Raji (cell line): ENCODE data around the gene FUOM.

Source experiments
- POLR2A ChIP-seq: IDR thresholded peaks from 2 replicates; pipeline ENCODE4 v1.6.1; 2011; ENCODE audit warnings: low read depth, low read length, control low read depth; ENCODE audit not compliant: insufficient read depth

The FUOM gene

GRCh38 chr10:133362846-133363245 is 5.0 kb upstream of the FUOM start:
- TF ChIP-seq POLR2A = no peak

GRCh38 chr10:133361773-133362441 is 4.1 kb upstream of the FUOM start:
- TF ChIP-seq POLR2A = no peak

- TF ChIP-seq POLR2A = no peak
Observed at GRCh38 chr10:133361227-133361626, 3.4 kb upstream of the FUOM start.

- TF ChIP-seq POLR2A = no peak
Observed at GRCh38 chr10:133359972-133360610, 2.3 kb upstream of the FUOM start.

GRCh38 chr10:133359554-133359971 is 1.7 kb upstream of the FUOM start:
- TF ChIP-seq POLR2A = no peak

GRCh38 chr10:133358925-133359310 is 1.1 kb upstream of the FUOM start:
- no peak for TF ChIP-seq POLR2A

- TF ChIP-seq POLR2A = no peak
Observed at GRCh38 chr10:133358162-133358924, 524 bp upstream of the FUOM start.

- no peak for TF ChIP-seq POLR2A
Observed at GRCh38 chr10:133356549-133357284, 1.1 kb downstream of the FUOM start.

GRCh38 chr10:133355991-133356390 is 1.8 kb downstream of the FUOM start:
- no peak for TF ChIP-seq POLR2A

GRCh38 chr10:133355266-133355665 is 2.6 kb downstream of the FUOM start:
- TF ChIP-seq POLR2A = no peak

GRCh38 chr10:133354672-133355240 is 3.1 kb downstream of the FUOM start:
- no peak for TF ChIP-seq POLR2A

- no peak for TF ChIP-seq POLR2A
Observed at GRCh38 chr10:133353988-133354605, 3.7 kb downstream of the FUOM start.

GRCh38 chr10:133353202-133353959 is 4.4 kb downstream of the FUOM start:
- TF ChIP-seq POLR2A = no peak
